A549 (cell line): ENCODE results near the gene ZNF362.

Experiments
- BHLHE40 ChIP-seq: IDR thresholded peaks from 2 replicates; pipeline ENCODE4 v1.6.1; 2012; ENCODE audit warnings: low read depth, low read length, inconsistent platforms
- HDAC2 ChIP-seq: fragments of 200-600 bp; sonication (generic); IDR thresholded peaks from 2 replicates; pipeline ENCODE4 v1.6.1; 2016
- NR3C1 ChIP-seq: fragments of >200 bp; sonication (Bioruptor Twin); formaldehyde crosslinking; IDR thresholded peaks from 3 replicates; pipeline ENCODE4 v1.6.1; 2017
- POLR2A ChIP-seq: IDR thresholded peaks from 2 replicates; pipeline ENCODE4 v1.6.1; 2012; ENCODE audit warnings: mild to moderate bottlenecking, low read length
- ZFP36 ChIP-seq: fragments of 450-650 bp; IDR thresholded peaks from 2 replicates; pipeline ENCODE4 v1.6.1; 2014; ENCODE audit warnings: borderline replicate concordance; ENCODE audit not compliant: partially characterized antibody
- TF ChIP-seq, protein P1 (sequence below): fragments of >200 bp; sonication (Bioruptor Twin); formaldehyde crosslinking; IDR thresholded peaks from 3 replicates; pipeline ENCODE4 v1.5.1; 2016
- TF ChIP-seq, protein P2 (sequence below): fragments of 200-600 bp; sonication (generic); IDR thresholded peaks from 2 replicates; pipeline ENCODE4 v1.6.1; 2016; ENCODE audit warnings: antibody characterized with exemption, mild to moderate bottlenecking, moderate library complexity
- TF ChIP-seq, protein P3 (sequence below): IDR thresholded peaks from 2 replicates; pipeline ENCODE4 v1.6.1; 2012

GRCh38 chr1:33299461-33300155 is 43.3 kb downstream of the ZNF362 start:
- TF ChIP-seq, protein P1, sequence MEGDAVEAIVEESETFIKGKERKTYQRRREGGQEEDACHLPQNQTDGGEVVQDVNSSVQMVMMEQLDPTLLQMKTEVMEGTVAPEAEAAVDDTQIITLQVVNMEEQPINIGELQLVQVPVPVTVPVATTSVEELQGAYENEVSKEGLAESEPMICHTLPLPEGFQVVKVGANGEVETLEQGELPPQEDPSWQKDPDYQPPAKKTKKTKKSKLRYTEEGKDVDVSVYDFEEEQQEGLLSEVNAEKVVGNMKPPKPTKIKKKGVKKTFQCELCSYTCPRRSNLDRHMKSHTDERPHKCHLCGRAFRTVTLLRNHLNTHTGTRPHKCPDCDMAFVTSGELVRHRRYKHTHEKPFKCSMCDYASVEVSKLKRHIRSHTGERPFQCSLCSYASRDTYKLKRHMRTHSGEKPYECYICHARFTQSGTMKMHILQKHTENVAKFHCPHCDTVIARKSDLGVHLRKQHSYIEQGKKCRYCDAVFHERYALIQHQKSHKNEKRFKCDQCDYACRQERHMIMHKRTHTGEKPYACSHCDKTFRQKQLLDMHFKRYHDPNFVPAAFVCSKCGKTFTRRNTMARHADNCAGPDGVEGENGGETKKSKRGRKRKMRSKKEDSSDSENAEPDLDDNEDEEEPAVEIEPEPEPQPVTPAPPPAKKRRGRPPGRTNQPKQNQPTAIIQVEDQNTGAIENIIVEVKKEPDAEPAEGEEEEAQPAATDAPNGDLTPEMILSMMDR, result no peak
- TF ChIP-seq, protein P2, sequence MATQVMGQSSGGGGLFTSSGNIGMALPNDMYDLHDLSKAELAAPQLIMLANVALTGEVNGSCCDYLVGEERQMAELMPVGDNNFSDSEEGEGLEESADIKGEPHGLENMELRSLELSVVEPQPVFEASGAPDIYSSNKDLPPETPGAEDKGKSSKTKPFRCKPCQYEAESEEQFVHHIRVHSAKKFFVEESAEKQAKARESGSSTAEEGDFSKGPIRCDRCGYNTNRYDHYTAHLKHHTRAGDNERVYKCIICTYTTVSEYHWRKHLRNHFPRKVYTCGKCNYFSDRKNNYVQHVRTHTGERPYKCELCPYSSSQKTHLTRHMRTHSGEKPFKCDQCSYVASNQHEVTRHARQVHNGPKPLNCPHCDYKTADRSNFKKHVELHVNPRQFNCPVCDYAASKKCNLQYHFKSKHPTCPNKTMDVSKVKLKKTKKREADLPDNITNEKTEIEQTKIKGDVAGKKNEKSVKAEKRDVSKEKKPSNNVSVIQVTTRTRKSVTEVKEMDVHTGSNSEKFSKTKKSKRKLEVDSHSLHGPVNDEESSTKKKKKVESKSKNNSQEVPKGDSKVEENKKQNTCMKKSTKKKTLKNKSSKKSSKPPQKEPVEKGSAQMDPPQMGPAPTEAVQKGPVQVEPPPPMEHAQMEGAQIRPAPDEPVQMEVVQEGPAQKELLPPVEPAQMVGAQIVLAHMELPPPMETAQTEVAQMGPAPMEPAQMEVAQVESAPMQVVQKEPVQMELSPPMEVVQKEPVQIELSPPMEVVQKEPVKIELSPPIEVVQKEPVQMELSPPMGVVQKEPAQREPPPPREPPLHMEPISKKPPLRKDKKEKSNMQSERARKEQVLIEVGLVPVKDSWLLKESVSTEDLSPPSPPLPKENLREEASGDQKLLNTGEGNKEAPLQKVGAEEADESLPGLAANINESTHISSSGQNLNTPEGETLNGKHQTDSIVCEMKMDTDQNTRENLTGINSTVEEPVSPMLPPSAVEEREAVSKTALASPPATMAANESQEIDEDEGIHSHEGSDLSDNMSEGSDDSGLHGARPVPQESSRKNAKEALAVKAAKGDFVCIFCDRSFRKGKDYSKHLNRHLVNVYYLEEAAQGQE, result no peak
- TF ChIP-seq, protein P3, sequence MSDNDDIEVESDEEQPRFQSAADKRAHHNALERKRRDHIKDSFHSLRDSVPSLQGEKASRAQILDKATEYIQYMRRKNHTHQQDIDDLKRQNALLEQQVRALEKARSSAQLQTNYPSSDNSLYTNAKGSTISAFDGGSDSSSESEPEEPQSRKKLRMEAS, result no peak
- TF ChIP-seq BHLHE40, result no peak
- no peak for TF ChIP-seq NR3C1
- TF ChIP-seq HDAC2, result no peak
- no peak for TF ChIP-seq ZFP36
- no peak for TF ChIP-seq POLR2A
